Vagina (tissue), 2 donors: Measurements from ENCODE around the gene SHISA5. TPM values are rescaled to one million over a fixed set of nuclear protein-coding genes. Genes with fewer than 3 reads are reported as not detected.

Experiments used
- DNase-seq, 2 donors: peaks; one replicate each; pipeline ENCODE4 v3.0.0-alpha.2; 2017; ENCODE audit errors: extremely low spot score in 2 of 2
- H3K27ac ChIP-seq: fragments of 200-600 bp; sonication (generic); one replicate; pipeline ENCODE4 v1.5.1; 2019
- H3K27me3 ChIP-seq: fragments of 200-600 bp; sonication (generic); one replicate; pipeline ENCODE4 v1.5.1; 2019
- H3K36me3 ChIP-seq, 2 donors: fragments of 200-600 bp; sonication (generic); one replicate each; pipeline ENCODE4 v1.5.1; 2017 to 2019
- H3K4me1 ChIP-seq: fragments of 200-600 bp; sonication (generic); one replicate; pipeline ENCODE4 v1.5.1; 2019
- H3K4me3 ChIP-seq, 2 donors: fragments of 200-600 bp; sonication (generic); 1 replicate in 1 of 2; 2 replicates in 1 of 2; pipeline ENCODE4 v1.5.1; 2016 to 2019
- H3K9me3 ChIP-seq: fragments of 200-600 bp; sonication (generic); one replicate; pipeline ENCODE4 v1.5.1; 2019
- CTCF ChIP-seq, 3 experiments: fragments of 450-650 bp in 2 of 3; fragments of 200-600 bp in 1 of 3; sonication (generic) in 1 of 3; IDR thresholded peaks; one replicate each; pipeline ENCODE4 v1.5.1; 2017 to 2019; ENCODE audit warnings: antibody characterized with exemption in 3 of 3, mild to moderate bottlenecking in 2 of 3, moderate library complexity in 2 of 3
- POLR2A ChIP-seq, 2 donors: fragments of 450-650 bp; IDR thresholded peaks; one replicate each; pipeline ENCODE4 v1.6.1; 2017; ENCODE audit warnings: antibody characterized with exemption in 2 of 2, mild to moderate bottlenecking in 2 of 2, moderate library complexity in 2 of 2
- POLR2AphosphoS5 ChIP-seq, 2 donors: sonication (generic); formaldehyde crosslinking; IDR thresholded peaks; one replicate each; pipeline ENCODE4 v1.9.0; 2017; ENCODE audit warnings: antibody characterized with exemption in 2 of 2, mild to moderate bottlenecking in 2 of 2, low read depth in 1 of 2; ENCODE audit not compliant: insufficient read depth in 1 of 2
- intact Hi-C: fragments of 100-400 bp; cut with DNase I; formaldehyde crosslinking; loops from one replicate; pipeline ENCODE4 v1.15.1; 2023
- total RNA-seq: library from RNA; depleted of rRNA; stranded (reverse); fragments of >200 nt; gene quantifications from one replicate; pipeline ENCODE4 v1.2.3, GENCODE V29; 2016

SHISA5 gene
- total RNA-seq, 1 donor from 2014 or later: 133 TPM

- TF ChIP-seq POLR2A (IDR thresholded peaks at IDR 0.05) (no peak), POLR2AphosphoS5 (IDR thresholded peaks at IDR 0.05; ENCODE audit: insufficient read depth in 1 of 2, low read depth in 1 of 2) (peak; percentile 27 to 42), CTCF (IDR thresholded peaks at IDR 0.05) (peak; percentile 92 to 94 (median 93))
- Histone ChIP-seq H3K36me3 (no peaks in the 10 kb centered on the region), H3K27me3 (no peaks in the 10 kb centered on the region), H3K27ac (no peak overlapping the region), H3K4me1 (peaks cover 7% of the 10 kb centered on the region), H3K4me3 (no peak overlapping the region), H3K9me3 (no peaks in the 10 kb centered on the region)
- intact Hi-C loops: loop anchor here (2.0 kb wide), 1 partner anchor 84 kb away; no protein-coding TSS in a partner anchor
- DNase-seq: no peak
Measured at GRCh38 chr3:48548729-48549705, 45.0 kb upstream of the SHISA5 start.

GRCh38 chr3:48548126-48548525 is 44.2 kb upstream of the SHISA5 start:
- no peak overlapping the region for H3K4me3 ChIP-seq
- H3K36me3 ChIP-seq: no peaks in the 10 kb centered on the region
- no peak for DNase-seq
- peaks cover 7% of the 10 kb centered on the region for H3K4me1 ChIP-seq
- no peaks in the 10 kb centered on the region for H3K9me3 ChIP-seq
- no peak overlapping the region for H3K27ac ChIP-seq
- intact Hi-C loops: loop anchor here (2.0 kb wide), 1 partner anchor 83 kb away; no protein-coding TSS in a partner anchor
- no peaks in the 10 kb centered on the region for H3K27me3 ChIP-seq
- TF ChIP-seq CTCF (IDR thresholded peaks at IDR 0.05) (no peak), POLR2A (IDR thresholded peaks at IDR 0.05) (no peak), POLR2AphosphoS5 (IDR thresholded peaks at IDR 0.05; ENCODE audit: insufficient read depth in 1 of 2, low read depth in 1 of 2) (no peak)

- H3K4me1 ChIP-seq: peaks cover 7% of the 10 kb centered on the region
- H3K27me3 ChIP-seq: no peaks in the 10 kb centered on the region
- TF ChIP-seq POLR2AphosphoS5 (IDR thresholded peaks at IDR 0.05; ENCODE audit: insufficient read depth in 1 of 2, low read depth in 1 of 2) (no peak), CTCF (IDR thresholded peaks at IDR 0.05) (no peak), POLR2A (IDR thresholded peaks at IDR 0.05) (no peak)
- no peaks in the 10 kb centered on the region for H3K9me3 ChIP-seq
- H3K27ac ChIP-seq: no peak overlapping the region
- H3K36me3 ChIP-seq: no peaks in the 10 kb centered on the region
- no peak overlapping the region for H3K4me3 ChIP-seq
- no peak for DNase-seq
- intact Hi-C loops: no loop called here
Measured at GRCh38 chr3:48546203-48546829, 42.3 kb upstream of the SHISA5 start.

- H3K36me3 ChIP-seq: peaks cover 0 to 6% of the 10 kb centered on the region in 2 donors
- H3K27me3 ChIP-seq: no peaks in the 10 kb centered on the region
- intact Hi-C loops: no loop called here
- no peak overlapping the region for H3K27ac ChIP-seq
- H3K4me1 ChIP-seq: peaks cover 7% of the 10 kb centered on the region
- no peak for DNase-seq
- H3K9me3 ChIP-seq: no peaks in the 10 kb centered on the region
- TF ChIP-seq POLR2A (IDR thresholded peaks at IDR 0.05): no peak
- TF ChIP-seq POLR2AphosphoS5 (IDR thresholded peaks at IDR 0.05; ENCODE audit: insufficient read depth in 1 of 2, low read depth in 1 of 2): no peak
- no peak for TF ChIP-seq CTCF (IDR thresholded peaks at IDR 0.05)
- no peak overlapping the region for H3K4me3 ChIP-seq
Measured at GRCh38 chr3:48544141-48544540, 40.2 kb upstream of the SHISA5 start.
